HG03135 (cell line): Measurements from ENCODE around the gene UNC5B.
"Not testable (repeated sequence)": the region's sequence is repeated elsewhere in the genome, so short reads cannot be mapped to it uniquely, and the experiment has no call there.

Experiments used
- ATAC-seq: cut with Tn5 transposase; IDR thresholded peaks from one replicate; pipeline ENCODE4 v1.9.1; 2021; ENCODE audit warnings: mild to moderate bottlenecking, moderate library complexity; ENCODE audit not compliant: unreplicated experiment

The UNC5B gene

DNA sequence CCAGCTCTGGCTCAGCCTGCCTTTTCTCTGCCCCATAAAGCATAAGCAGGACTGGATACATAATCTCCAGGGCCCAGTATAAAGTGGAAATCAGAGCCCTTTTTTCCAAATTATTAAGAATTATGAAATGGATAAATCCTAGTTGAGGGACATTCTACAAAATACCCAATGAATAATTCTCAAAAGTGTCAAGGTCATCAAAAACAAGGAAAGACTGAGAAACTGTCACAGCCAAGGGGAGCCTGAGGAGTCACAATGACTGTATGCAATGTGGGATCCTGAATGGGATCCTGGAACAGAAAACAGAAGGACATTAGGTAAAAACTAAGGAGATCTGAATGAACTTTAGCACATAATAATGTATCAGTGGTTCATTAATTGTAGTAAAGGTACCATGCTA lies 4.8 kb upstream of the UNC5B start:
- no peak for ATAC-seq

DNA sequence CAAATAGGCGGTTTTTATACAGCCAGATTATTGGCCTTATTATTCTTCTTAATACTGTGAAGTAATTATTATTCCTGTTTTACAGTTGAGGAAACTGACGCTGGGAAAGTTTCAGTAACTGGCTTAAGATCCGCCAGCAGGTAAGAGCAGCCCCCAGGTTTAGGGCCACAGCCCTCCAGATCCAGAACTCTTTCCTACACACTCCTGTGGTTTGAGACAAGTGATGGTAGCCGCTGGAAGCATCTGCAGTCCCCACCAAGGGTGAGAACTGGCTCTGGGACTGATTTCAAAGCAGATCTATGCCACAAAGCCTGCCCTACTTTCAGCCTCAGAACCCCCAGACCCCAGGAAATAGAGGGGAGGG lies 3.0 kb upstream of the UNC5B start:
- no peak for ATAC-seq

DNA sequence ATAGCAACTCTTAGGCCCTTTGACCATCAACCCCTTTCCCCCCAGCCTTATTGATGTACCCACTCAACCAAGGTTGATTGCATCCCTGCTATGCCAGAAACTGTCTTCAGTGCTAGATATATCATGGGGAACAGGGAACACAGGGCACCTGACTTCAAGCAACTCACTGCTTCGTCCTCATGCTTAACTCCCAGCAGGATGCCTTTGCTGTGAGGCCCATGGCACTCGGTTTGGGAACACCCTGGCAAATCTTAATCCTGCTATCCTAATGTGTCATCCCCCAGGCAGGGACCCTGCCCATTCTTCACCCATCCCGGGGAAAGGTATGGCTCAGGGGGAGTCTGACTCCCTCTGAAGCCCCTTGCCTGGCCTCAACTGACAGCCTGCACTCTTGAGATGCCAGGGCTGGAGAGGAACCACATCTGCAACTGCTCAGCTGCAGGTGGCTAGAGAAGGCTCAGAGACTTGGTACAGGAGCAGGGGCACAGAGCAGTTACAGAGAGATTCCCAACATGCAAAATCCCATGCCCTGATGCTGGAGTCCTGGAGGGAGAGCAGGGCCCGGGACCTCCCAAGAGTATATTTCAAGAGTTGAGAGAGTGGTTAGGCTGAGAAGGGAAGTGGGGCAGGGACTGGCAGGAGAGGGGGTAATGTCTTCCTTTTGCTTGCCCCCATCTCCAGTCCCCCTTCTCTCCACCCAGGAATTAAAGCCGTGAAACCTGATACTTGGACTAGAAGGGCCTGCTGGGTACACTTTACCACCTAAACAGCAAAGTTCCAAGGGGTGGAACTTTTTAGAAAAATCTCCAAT lies 2.4 kb upstream of the UNC5B start:
- ATAC-seq: no peak

DNA sequence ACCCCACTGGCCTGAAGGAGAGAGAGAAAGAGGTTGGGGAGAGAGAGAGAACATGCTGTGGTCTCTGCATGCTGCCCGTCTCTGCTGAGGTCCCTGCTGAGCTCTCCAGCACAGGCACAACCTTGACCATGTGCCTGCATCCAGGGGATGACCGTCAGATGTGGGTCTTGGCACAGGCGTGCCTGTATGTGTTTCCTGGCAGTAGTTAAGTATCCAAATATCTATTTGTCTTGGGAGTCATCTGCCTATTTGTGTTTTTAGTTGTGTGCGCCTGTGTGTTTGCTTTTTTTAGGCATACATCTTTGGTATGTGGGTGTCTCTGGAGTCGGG lies 1.9 kb upstream of the UNC5B start:
- ATAC-seq: no peak

DNA sequence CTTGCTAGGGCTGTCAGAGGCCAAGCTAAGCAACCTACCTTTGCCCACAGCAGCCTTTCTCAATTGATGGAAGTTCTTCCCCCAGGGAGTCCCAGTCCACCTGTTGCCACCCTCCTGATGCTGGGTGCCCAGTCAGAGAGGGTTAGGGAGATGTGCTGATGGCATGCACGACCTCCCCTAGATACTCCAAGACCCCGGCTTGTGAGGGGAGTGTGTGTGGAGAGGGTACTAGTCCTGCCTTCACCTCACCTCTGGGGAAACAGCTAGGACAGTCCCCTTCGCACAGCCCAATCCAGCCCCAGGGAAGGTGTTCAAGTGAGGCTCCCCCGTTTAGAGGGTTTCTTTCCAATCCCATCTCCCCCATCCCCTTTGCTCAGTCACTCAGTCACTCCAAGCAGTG lies 1.3 kb upstream of the UNC5B start:
- ATAC-seq: no peak

DNA sequence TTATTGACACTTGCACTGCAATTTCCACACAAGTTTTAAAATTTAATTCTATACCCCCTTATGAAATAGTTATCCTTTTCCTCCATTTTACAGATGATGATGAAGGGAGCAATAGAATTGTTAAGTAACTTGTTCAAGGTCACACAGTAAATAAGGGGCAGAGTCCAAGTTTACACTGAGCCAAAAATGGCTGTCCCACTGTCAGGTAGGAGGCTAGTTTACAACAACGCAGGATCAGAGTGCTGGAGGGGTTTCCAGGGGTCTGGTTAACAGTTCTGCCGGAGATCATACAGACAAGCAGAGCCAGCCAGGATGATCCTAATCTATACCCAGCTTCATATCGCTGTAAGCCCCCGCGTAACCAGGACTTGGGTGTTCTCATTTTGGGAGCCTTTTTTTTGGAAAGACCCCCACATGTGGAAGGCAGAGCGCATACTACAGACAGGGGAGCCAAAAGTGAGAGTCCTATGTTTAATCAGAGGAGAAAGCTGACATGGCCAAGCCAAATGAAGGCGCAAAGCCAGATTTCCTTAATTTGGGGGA lies 524 bp upstream of the UNC5B start:
- no peak for ATAC-seq

DNA sequence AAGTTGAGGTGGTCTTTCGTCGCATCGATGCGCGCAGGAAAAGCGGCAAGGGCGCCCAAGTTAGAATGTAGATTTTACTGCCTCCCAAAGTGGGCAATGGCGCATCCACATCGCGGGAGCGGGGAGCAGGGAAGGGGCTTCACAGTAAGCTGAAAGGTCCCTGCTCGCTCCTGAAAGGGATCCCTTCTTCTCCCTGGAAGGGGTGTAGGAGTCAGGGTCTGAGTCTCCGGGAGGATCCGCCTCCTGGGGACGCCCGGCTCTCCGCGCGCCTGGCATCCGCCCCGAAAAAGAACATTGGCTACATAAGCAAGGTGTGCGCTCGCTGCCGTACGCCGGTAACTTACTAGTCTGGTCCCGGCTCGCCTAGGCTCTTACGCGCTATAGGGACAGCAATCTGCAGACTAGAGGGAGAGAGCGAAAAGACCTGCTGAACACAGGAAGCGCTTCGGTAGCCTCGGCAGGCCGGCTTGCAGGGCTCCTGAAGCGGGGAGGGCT lies 804 bp downstream of the UNC5B start:
- no peak for ATAC-seq

DNA sequence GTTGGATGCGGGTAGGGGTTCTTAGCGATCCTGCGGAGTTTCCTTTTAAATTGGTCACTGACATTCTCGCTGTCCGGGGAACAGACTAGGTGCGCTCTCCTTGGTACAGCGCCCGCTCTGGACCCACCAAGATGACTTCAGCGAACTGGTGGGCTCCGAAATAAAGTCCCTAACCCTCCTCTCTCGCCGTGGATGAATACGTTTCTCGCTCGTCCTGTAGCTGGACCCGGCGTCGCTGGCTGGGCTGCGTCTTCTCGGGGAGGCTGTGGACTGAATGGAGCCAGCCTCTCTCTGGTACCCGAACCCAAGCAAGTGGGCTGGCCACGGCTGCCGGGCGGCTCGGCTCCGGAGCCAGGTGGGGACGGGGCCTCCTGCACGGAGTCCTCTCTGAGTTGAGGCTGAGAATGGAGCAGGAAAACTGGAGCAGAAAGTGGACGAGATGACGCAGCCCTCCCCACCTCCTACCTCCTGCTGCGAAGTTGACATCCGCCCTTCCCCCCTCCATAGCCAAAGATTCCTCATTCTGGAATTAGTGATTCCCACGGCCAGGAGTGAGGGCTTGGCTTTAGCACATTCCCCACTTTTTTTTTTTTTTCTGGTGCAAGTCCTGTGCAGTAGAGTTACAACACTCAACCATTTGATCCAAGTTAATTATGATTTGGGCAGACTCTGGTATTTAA lies 1.5 kb downstream of the UNC5B start:
- no peak for ATAC-seq

DNA sequence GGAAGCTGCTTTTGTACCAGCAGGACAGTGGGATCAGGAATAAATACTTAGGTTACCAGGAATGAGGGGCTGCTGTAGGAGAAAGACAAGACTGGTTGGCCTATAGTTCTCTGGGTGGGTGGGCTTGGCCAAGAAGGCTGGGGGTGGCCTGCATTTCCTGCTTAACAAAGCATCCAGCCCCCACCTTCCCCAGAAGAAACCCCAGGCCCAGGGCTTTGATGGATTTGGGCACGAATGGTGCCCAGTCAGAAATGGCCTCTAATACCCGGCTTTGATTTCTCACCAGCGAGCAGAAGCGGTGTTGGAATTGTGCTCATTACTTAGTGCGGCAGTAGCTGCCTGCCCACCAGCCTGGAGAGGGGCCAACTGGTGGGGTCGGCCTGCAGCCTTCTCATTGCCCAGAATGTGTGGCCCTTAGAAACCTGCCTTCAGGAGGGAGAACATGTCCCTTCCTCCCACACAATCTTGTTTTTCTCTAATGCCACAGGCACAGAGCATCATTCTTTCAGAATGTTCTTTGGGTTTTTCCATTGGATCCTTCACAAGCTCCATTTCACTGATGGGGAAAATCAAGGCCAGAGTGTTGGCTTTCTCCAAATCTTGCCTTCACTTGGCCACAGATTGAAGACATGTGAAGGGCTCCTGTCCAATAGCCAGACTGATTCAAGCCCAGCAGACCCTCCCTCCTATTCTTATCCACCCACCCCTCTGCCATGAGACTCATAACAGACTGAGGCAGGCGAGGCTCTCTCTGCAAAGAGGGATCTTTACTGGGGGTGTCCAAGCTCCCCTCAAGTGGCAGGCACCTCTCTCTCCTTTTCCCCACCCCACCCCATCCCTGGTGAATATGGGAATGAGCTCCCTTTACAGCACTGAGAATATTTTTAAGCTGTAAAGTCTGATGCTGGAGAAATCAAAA lies 2.5 kb downstream of the UNC5B start:
- no peak for ATAC-seq

DNA sequence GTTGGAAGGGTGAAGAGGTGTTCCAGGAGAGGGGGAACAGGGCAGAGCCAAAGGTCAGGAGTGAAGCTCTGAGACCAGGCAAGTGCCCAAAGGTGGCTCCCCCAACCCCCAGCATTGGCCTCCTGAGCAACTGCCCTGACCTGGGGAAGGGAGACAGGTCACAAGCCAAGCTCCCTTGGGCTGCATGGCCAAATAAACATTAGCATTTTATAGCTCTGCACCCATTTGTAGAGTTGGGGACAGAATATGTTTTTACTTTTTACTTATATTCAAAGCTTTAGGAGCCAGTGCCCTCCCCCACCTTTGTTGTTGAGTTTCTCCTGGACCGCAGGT lies 4.0 kb downstream of the UNC5B start:
- no peak for ATAC-seq

DNA sequence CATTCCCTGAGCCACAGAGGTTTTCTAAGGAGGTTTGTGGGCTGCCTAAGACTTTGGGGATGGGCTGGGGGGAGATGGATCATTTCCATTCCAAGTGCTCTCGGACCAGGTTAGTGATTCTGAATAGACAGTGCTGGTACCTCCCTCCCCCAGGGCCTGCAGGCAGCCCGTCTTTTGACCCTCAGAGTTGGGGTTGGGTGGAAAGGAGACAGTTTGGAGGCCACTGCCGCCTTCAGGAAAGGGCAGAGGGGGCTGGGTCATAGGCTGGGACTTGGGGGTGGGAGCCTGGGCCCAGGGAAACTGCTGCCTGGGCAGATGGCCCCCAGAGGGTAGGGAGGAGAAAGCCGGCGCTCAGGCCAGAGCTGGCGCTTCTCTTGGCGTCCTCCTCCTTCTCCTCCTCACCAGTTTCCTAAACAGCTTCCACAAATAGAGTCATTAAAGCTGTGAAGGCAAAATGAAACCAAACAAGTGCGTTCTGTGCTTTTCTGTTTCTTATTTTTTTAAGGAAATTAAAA lies 4.4 kb downstream of the UNC5B start:
- ATAC-seq: no peak

DNA sequence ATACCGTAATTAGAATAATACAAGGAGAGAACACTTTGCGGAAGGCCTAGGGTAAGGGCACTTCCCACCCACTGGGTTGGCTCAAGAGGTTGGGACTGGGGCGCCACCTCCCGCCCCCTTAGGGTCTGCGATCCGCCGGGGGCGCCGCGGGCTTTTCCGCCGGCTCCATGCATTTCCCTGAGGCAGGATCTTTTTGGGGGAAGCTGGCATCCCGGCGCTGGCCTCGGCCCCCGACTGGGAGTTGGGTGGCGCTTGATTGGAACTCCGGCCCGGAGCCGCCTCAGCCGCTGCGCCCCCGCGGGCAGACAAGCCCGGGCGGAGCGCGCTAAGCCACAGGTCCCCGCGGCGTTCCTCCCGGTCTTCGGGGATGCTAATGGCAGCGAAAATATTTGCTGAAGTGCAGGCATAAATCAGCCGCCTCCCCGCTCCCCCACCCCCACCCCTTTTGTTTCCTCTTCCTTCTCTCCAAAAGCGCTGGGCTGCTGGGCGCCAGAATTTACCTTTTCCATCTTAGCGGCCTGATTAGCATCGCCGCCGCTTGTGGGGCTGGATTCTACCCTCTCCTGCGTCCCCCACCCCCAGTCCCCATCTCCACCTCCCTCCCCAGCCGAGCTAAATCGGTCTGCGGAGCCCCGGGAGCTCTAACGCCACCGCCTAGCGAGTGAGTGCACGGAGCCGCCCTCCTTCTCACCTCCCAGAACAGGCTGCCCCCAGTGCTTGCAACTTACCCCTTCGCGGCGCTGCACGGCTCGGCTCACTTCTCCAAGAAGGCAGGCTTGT lies 5.1 kb downstream of the UNC5B start:
- no peak for ATAC-seq

DNA sequence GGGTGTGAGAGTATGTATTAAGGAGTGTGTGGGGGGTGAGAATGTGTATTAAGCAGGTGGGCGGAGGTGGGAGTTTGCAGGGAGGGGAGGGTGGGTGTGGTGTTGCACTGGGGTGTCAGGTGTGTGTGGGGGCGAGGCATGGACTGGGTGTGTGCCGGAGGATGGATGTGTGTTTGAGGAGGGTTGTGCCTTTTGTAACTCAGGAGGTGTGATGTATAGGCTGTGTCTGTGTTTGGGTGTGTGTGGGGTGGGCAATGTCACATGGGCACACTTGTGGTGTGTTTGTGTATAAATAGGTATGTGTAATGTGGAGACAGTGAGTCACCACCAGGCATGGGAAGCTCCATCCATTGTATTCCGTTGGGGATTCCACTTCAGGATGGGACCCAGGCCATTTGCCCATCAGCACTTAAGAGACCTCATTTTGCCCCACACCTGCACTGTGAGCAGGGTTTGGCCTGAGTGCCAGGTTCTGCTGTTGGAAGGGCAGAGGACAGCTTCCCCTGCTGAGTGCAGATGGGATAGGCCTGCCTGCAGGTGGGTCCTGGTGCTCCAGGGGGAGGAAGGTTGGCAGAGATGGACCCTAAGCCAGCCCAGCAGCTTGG lies 5.8 kb downstream of the UNC5B start:
- no peak for ATAC-seq

DNA sequence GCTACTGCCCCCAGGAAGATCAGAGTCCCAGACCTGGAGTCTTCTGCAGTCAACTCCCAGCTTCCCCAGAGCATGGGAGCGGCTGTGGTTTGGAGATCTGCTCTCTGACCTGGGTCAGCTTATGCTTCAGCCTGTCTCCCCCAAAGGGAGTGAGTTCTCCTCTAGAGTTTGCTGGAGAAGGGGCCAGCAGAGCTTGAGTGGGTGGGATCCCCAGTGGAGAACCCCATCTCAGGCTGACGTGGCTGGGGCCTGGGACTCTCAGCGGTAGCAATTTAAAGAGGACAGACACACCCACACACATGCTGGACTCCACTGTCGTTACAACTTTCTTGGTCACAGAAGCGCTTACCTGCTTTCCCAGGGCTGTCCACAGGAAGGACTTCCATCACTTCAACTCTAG lies 6.3 kb downstream of the UNC5B start:
- no peak for ATAC-seq

DNA sequence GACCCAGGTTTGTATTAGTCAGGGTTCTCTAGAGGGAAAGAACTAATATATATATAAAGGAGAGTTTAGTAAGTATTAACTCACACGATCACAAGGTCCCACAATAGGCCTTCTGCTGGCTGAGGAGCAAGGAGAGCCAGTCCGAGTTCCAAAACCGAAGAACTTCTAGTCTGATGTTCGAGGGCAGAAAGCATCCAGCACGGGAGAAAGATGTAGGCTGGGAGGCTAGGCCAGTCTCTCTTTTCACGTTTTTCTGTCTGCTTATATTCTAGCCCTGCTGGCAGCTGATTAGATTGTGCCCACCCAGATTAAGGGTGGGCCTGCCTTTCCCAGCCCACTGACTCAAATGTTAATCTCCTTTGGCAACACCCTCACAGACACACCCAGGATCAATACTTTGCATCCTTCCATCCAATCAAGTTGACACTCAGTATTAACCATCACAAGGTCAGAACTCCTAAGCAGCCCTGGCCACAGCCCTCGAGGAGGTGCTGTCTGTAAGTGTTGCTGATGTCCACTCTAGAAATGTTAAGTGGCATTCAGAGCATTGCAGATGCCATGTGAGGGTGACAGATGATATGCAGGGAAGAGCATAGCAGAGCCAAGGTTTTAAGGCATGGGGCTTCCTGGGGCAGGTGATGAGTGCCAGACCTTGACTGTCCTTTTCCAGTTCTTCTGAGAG lies 7.0 kb downstream of the UNC5B start:
- ATAC-seq: not testable (repeated sequence)

DNA sequence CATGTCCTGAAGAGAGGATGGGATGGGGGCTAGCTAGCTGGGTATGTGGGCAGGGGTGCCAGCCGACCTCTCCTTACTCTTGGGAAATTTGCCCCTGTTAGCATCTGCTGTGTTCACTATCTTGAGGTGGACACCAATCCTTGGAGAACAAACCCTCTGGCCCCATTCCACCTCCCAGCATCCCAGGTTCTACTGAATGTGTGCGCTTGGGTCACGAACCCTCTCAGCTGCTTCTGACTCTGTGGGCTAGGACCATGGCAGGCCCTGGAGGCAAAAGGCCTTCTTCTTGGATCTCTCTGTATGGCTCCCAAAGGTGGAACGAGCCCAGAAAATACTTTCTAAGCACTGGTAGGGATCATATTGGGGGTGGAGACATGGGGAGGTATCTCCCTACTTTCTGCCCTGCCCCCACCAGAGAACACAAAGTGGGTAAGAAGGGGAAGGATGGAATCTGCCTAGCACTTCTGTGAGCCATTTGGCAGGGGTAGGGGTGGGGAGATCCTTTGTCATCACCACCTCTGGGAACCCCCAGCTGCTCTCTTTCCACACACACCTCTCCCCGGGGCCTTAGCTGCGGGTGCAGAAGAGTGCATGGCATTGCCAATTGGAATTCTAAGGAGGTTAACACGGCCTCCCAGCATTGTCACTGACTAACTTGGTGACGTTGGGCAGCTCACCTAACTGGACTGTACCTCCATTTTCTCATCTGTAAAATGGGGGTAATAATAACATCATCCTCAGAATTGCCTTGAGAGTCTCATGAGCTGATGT lies 7.7 kb downstream of the UNC5B start:
- ATAC-seq: no peak

DNA sequence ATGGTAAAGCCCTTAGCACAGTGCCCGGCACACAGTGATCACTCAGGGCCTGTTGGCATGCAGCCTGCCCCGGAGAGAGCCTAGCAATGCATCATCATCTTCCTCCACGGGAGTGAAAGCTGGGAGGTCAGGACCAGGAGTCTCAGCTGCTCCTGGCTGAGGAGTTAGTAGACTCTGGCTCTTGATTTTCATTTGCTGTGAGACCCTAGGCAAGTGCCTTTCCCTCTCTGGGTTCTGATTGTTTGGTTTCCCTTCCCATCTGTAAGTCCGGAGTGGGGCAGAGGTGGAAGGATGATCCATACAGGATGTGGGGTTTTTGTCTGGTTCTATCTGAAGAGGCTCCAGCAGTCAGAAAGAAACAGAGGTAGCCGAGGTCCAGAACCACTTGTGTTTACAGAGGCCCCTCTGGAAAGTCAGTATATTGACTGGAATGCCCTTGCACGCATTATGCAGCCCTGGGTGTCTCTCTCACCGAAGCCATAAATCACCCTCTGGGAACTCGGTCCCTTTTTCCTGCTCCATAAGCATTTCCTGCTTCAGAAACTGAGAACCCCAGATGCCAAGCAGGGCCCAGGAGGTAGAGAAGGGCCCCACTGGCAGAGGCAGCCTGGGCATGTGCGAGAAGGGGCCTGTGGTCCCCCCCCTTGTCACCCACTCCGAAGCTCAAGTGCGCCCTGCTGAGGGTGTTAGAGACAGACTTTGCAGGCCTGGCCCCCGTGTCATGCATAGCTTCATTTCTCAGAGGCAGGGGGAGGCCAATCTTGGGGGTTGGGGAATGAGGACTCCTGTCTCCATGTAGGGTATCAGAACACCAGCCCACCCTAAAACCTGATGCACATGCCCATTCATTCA lies 8.5 kb downstream of the UNC5B start:
- no peak for ATAC-seq
